Loucy (cell line): ENCODE measurements around the gene SORL1-AS1.

Experiments
- H2AFZ ChIP-seq: fragments of 200-600 bp; sonication (generic); 2 replicates; pipeline ENCODE4 v1.6.0; 2016; ENCODE audit warnings: antibody characterized with exemption, mild to moderate bottlenecking, low read length, moderate library complexity
- H3F3A ChIP-seq: fragments of 200-600 bp; 2 replicates; pipeline ENCODE4 v1.6.0; 2016; ENCODE audit warnings: antibody characterized with exemption, low read depth, mild to moderate bottlenecking
- H3K27me3 ChIP-seq: fragments of 200-600 bp; sonication (generic); 2 replicates; pipeline ENCODE4 v1.6.1; 2014; ENCODE audit warnings: low read length, mild to moderate bottlenecking; ENCODE audit not compliant: insufficient read depth, poor library complexity, severe bottlenecking
- H3K36me3 ChIP-seq: fragments of 200-600 bp; sonication (generic); 2 replicates; pipeline ENCODE4 v1.6.1; 2016; ENCODE audit warnings: low read length; ENCODE audit not compliant: insufficient read depth
- H3K4me1 ChIP-seq: fragments of 200-600 bp; sonication (generic); 2 replicates; pipeline ENCODE4 v1.5.1; 2014; ENCODE audit warnings: low read length, mild to moderate bottlenecking; ENCODE audit not compliant: insufficient read depth, poor library complexity, severe bottlenecking
- H3K4me2 ChIP-seq: fragments of 200-600 bp; sonication (generic); 2 replicates; pipeline ENCODE4 v1.6.0; 2014; ENCODE audit warnings: antibody characterized with exemption, low read length, low read depth, mild to moderate bottlenecking; ENCODE audit not compliant: poor library complexity, severe bottlenecking
- H3K4me3 ChIP-seq: fragments of 200-600 bp; sonication (generic); 2 replicates; pipeline ENCODE4 v1.5.1; 2014; ENCODE audit warnings: low read length, mild to moderate bottlenecking, mixed read lengths; ENCODE audit not compliant: poor library complexity, severe bottlenecking
- H3K79me2 ChIP-seq: fragments of 200-600 bp; sonication (generic); 2 replicates; pipeline ENCODE4 v1.6.1; 2014; ENCODE audit warnings: low read length; ENCODE audit not compliant: insufficient read depth
- H3K9ac ChIP-seq: fragments of 200-600 bp; sonication (generic); 2 replicates; pipeline ENCODE4 v1.6.0; 2014; ENCODE audit warnings: mild to moderate bottlenecking, low read depth, low read length, moderate library complexity; ENCODE audit not compliant: poor library complexity, severe bottlenecking
- H3K9me2 ChIP-seq: fragments of 200-600 bp; sonication (generic); replicated peaks from 2 replicates; pipeline ENCODE4 v1.6.1; 2016; ENCODE audit warnings: low read depth, low read length, mixed read lengths
- H3K9me3 ChIP-seq: fragments of 200-600 bp; sonication (generic); 2 replicates; pipeline ENCODE4 v1.6.1; 2014; ENCODE audit warnings: mild to moderate bottlenecking, antibody characterized with exemption, low read length, low read depth; ENCODE audit not compliant: insufficient read depth
- H4K20me1 ChIP-seq: fragments of 200-600 bp; sonication (generic); 2 replicates; pipeline ENCODE4 v1.6.0; 2014; ENCODE audit warnings: antibody characterized with exemption, low read length, mild to moderate bottlenecking; ENCODE audit not compliant: insufficient read depth, poor library complexity, severe bottlenecking
- CTCF ChIP-seq: fragments of 200-600 bp; sonication (generic); conservative IDR thresholded peaks from 2 replicates; pipeline ENCODE4 v1.5.1; 2014; ENCODE audit warnings: mild to moderate bottlenecking, antibody characterized with exemption, low read length
- EZH2phosphoT487 ChIP-seq: fragments of 200-600 bp; IDR thresholded peaks from 2 replicates; pipeline ENCODE4 v1.6.1; 2018; ENCODE audit warnings: antibody characterized with exemption, mild to moderate bottlenecking, moderate library complexity, borderline replicate concordance

The SORL1-AS1 gene

GRCh38 chr11:121472312-121472711 lies 19.5 kb upstream of the SORL1-AS1 start:
- H3K36me3 ChIP-seq, result peaks cover 65% of the 10 kb centered on the region; the same call in 1 of the 2 replicates

DNA sequence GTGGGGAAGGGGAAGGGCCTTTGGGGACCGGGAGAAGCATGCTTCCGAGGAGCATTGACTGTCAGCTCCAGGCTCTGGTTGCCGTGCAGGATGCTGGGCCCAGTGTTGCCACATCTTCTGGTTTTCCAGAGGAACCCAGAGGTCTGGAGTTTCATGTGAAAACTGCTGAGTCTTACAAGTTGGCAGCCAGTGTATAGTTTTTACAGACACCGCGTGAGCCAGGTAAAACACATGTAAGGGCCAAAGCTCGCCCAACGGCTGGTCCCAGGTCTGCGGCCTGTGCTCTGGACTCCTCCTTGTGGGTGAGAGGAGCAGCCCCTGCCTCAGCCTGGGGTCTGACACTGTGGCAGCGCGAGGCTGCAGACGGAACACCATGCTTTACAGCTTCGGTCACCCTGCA lies 18.4 kb upstream of the SORL1-AS1 start:
- H3F3A ChIP-seq, result no peaks in the 10 kb centered on the region
- H2AFZ ChIP-seq, result no peak overlapping the region
- no peak overlapping the region for H3K4me2 ChIP-seq
- H3K9me2 ChIP-seq, result no peaks in the 10 kb centered on the region
- no peak for TF ChIP-seq CTCF
- no peak for TF ChIP-seq EZH2phosphoT487
- no peaks in the 10 kb centered on the region for H3K9me3 ChIP-seq
- no peak overlapping the region for H3K4me3 ChIP-seq
- no peaks in the 10 kb centered on the region for H3K27me3 ChIP-seq
- peaks cover 16% of the 10 kb centered on the region for H4K20me1 ChIP-seq
- no peak overlapping the region for H3K9ac ChIP-seq
- H3K36me3 ChIP-seq, result peaks cover 62% of the 10 kb centered on the region; the same call in 1 of the 2 replicates
- peaks cover 14% of the 10 kb centered on the region for H3K4me1 ChIP-seq
- peaks cover 81% of the 10 kb centered on the region for H3K79me2 ChIP-seq

More at GRCh38 chr11:121472312-121472711, 19.5 kb upstream of the SORL1-AS1 start:
- no peaks in the 10 kb centered on the region for H3F3A ChIP-seq
- no peaks in the 10 kb centered on the region for H3K27me3 ChIP-seq
- H3K9me3 ChIP-seq, result no peaks in the 10 kb centered on the region
- TF ChIP-seq EZH2phosphoT487, result no peak
- TF ChIP-seq CTCF, result no peak
- no peaks in the 10 kb centered on the region for H3K9me2 ChIP-seq
- H2AFZ ChIP-seq, result no peak overlapping the region
- H3K4me3 ChIP-seq, result no peak overlapping the region
- H4K20me1 ChIP-seq, result peaks cover 13% of the 10 kb centered on the region
- no peak overlapping the region for H3K9ac ChIP-seq
- H3K4me1 ChIP-seq, result peaks cover 7% of the 10 kb centered on the region
- peaks cover 75% of the 10 kb centered on the region for H3K79me2 ChIP-seq
- no peak overlapping the region for H3K4me2 ChIP-seq

DNA sequence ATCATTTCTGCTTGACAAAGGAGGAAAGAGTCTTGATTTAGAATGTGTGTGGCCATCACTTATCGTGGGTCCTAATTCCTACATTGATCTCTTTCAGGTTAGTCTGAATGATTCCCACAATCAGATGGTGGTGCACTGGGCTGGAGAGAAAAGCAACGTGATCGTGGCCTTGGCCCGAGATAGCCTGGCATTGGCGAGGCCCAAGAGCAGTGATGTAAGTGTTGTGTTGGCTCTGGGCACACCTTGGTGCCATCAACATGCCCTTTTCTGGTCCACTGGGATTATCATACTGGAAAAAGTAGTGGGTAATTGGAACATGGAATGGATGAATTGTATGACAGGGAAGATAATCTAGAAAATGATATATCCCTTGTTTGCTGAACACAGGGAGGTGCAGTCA lies 17.1 kb upstream of the SORL1-AS1 start:
- no peak overlapping the region for H3K9ac ChIP-seq
- no peaks in the 10 kb centered on the region for H3F3A ChIP-seq
- H2AFZ ChIP-seq, result no peak overlapping the region
- peaks cover 84% of the 10 kb centered on the region for H3K79me2 ChIP-seq
- no peaks in the 10 kb centered on the region for H3K9me3 ChIP-seq
- H3K36me3 ChIP-seq, result peaks cover 50% of the 10 kb centered on the region; the same call in 1 of the 2 replicates
- H3K27me3 ChIP-seq, result no peaks in the 10 kb centered on the region
- H3K4me1 ChIP-seq, result peaks cover 24% of the 10 kb centered on the region
- TF ChIP-seq EZH2phosphoT487, result no peak
- TF ChIP-seq CTCF, result no peak
- H4K20me1 ChIP-seq, result peaks cover 20% of the 10 kb centered on the region
- H3K4me2 ChIP-seq, result no peak overlapping the region
- no peaks in the 10 kb centered on the region for H3K9me2 ChIP-seq
- H3K4me3 ChIP-seq, result no peak overlapping the region
